HepG2 (cell line): ENCODE results near the gene PKNOX2.

ENCODE experiments used
- HOXA5 ChIP-seq: sonication (generic); formaldehyde crosslinking; IDR thresholded peaks from 2 replicates; pipeline ENCODE4 v1.4.0; 2020; ENCODE audit warnings: missing genetic modification reagents
- TEAD2 ChIP-seq: sonication (generic); formaldehyde crosslinking; IDR thresholded peaks from 2 replicates; pipeline ENCODE4 v1.9.0; 2021; ENCODE audit warnings: missing genetic modification reagents
- ZNF556 ChIP-seq: sonication (generic); formaldehyde crosslinking; IDR thresholded peaks from 2 replicates; pipeline ENCODE4 v1.4.0; 2020; ENCODE audit warnings: mild to moderate bottlenecking, missing genetic modification reagents, borderline replicate concordance
- TF ChIP-seq, protein P1 (sequence below): sonication (generic); formaldehyde crosslinking; IDR thresholded peaks from 2 replicates; pipeline ENCODE4 v1.8.0; 2022; ENCODE audit warnings: missing genetic modification reagents, low read depth, mild to moderate bottlenecking, borderline replicate concordance
- TF ChIP-seq, protein P2 (sequence below): sonication (generic); formaldehyde crosslinking; IDR thresholded peaks from 2 replicates; pipeline ENCODE4 v1.5.0; 2020; ENCODE audit warnings: mild to moderate bottlenecking, missing genetic modification reagents, moderate library complexity

DNA sequence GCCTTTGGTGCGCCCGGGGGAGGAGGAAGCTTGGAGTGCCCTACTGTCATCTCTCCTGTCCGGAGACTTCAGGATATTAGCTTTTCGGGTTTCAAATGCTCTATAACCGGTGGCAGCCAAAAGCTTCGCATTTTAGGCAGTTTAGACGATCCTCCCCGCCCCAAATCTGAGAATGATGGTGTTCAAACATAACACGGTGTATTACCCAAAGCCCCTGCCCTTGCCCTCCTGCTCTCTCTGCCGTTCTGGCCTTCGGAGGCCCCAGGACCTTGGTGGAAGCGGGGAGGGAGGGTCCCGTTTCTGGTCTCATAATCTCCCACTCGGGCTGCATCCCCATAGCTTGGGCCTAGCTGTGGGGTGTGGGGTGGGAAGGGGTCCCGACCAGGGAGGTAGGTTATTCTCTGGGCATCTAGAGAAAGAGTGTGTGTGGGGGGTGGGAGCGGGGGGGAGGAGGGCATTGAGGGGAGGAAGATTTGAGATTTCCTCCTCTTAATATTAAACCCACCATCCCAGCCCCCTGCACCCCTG is 2.3 kb downstream of the PKNOX2 start:
- TF ChIP-seq, protein P1, sequence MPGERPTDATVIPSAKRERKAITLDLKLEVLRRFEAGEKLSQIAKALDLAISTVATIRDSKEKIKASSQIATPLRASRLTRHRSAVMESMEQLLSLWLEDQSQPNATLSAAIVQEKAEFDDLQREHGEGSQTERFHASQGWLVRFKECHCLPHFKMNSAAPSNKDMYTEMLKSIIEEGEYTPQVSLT (CRISPR knock-in tag), result no peak
- no peak for TF ChIP-seq ZNF556
- TF ChIP-seq, protein P2, sequence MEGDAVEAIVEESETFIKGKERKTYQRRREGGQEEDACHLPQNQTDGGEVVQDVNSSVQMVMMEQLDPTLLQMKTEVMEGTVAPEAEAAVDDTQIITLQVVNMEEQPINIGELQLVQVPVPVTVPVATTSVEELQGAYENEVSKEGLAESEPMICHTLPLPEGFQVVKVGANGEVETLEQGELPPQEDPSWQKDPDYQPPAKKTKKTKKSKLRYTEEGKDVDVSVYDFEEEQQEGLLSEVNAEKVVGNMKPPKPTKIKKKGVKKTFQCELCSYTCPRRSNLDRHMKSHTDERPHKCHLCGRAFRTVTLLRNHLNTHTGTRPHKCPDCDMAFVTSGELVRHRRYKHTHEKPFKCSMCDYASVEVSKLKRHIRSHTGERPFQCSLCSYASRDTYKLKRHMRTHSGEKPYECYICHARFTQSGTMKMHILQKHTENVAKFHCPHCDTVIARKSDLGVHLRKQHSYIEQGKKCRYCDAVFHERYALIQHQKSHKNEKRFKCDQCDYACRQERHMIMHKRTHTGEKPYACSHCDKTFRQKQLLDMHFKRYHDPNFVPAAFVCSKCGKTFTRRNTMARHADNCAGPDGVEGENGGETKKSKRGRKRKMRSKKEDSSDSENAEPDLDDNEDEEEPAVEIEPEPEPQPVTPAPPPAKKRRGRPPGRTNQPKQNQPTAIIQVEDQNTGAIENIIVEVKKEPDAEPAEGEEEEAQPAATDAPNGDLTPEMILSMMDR (CRISPR knock-in tag), result no peak
- no peak for TF ChIP-seq HOXA5 (CRISPR knock-in tag)
- no peak for TF ChIP-seq TEAD2 (CRISPR knock-in tag)
